Stimulated activated CD8-positive, alpha-beta memory T cell treated with anti-CD3 and anti-CD28 coated beads, Interleukin-7, amount 100 ng/mL, for 24 hours (primary cell): ENCODE results near the gene KCNMA1.
A peak's percentile ranks its signal among the peaks of the same experiment; 100 is the strongest.
"Not testable (repeated sequence)": the region's sequence is repeated elsewhere in the genome, so short reads cannot be mapped to it uniquely, and the experiment has no call there.

Experiments
- DNase-seq: peaks from one replicate; pipeline ENCODE4 v3.0.0-alpha.2; 2020; ENCODE audit warnings: low read depth

KCNMA1 gene

GRCh38 chr10:77391605-77392235 is 245.9 kb downstream of the KCNMA1 start:
- peak; percentile 2 for DNase-seq

- no peak for DNase-seq
Measured at GRCh38 chr10:77390481-77390891, 247.1 kb downstream of the KCNMA1 start.

GRCh38 chr10:77388571-77389100 is 249.0 kb downstream of the KCNMA1 start:
- no peak for DNase-seq

- not testable (repeated sequence) for DNase-seq
Measured at GRCh38 chr10:77387701-77388100, 249.9 kb downstream of the KCNMA1 start.

GRCh38 chr10:77387247-77387646 is 250.4 kb downstream of the KCNMA1 start:
- no peak for DNase-seq

- no peak for DNase-seq
Measured at GRCh38 chr10:77386838-77387237, 250.8 kb downstream of the KCNMA1 start.

GRCh38 chr10:77386365-77386764 is 251.2 kb downstream of the KCNMA1 start:
- no peak for DNase-seq

- DNase-seq = no peak
Measured at GRCh38 chr10:77385315-77385714, 252.3 kb downstream of the KCNMA1 start.

- DNase-seq = no peak
Measured at GRCh38 chr10:77383861-77384553, 253.6 kb downstream of the KCNMA1 start.

GRCh38 chr10:77381750-77382149 is 255.9 kb downstream of the KCNMA1 start:
- DNase-seq = no peak

- no peak for DNase-seq
Measured at GRCh38 chr10:77380723-77381122, 256.9 kb downstream of the KCNMA1 start.

- no peak for DNase-seq
Measured at GRCh38 chr10:77380191-77380590, 257.4 kb downstream of the KCNMA1 start.

- no peak for DNase-seq
Measured at GRCh38 chr10:77378366-77379349, 258.9 kb downstream of the KCNMA1 start.

GRCh38 chr10:77377678-77378352 is 259.8 kb downstream of the KCNMA1 start:
- no peak for DNase-seq

GRCh38 chr10:77377034-77377433 is 260.6 kb downstream of the KCNMA1 start:
- no peak for DNase-seq

- no peak for DNase-seq
Measured at GRCh38 chr10:77374189-77374656, 263.4 kb downstream of the KCNMA1 start.

GRCh38 chr10:77371848-77372799 is 265.5 kb downstream of the KCNMA1 start:
- DNase-seq = no peak

- no peak for DNase-seq
Measured at GRCh38 chr10:77371421-77371820, 266.2 kb downstream of the KCNMA1 start.

GRCh38 chr10:77368006-77368405 is 269.6 kb downstream of the KCNMA1 start:
- no peak for DNase-seq

GRCh38 chr10:77363210-77363609 is 274.4 kb downstream of the KCNMA1 start:
- DNase-seq = no peak
